IMR-90 (cell line): ENCODE data around the gene HS3ST5. TPM values are rescaled to one million over a fixed set of nuclear protein-coding genes. Genes with fewer than 3 reads are reported as not detected.

Source experiments
- ATAC-seq: fragments of 200-7000 bp; cut with Tn5 transposase; 2 replicates; pipeline ENCODE4 v1.9.1; 2020; ENCODE audit warnings: low read depth, mild to moderate bottlenecking, moderate library complexity
- BruUV-seq: library from RNA; stranded (reverse); fragments of 400-500 nt; replicated peaks from 2 replicates; lab custom pipeline; 2021; lab: Mats Ljungman, UMichigan
- CTCF ChIA-PET: fragments of 300-600 bp; formaldehyde crosslinking; extraction: SDS; loops from one replicate; lab custom pipeline; 2021; ENCODE audit warnings: antibody characterized with exemption; lab: Yijun Ruan, JAX
- POLR2A ChIA-PET: fragments of 300-600 bp; sonication (Branson Sonifier 250); formaldehyde crosslinking; loops from one replicate; lab custom pipeline; 2022; ENCODE audit warnings: antibody characterized with exemption; ENCODE audit not compliant: unreplicated experiment; lab: Charles Lee
- DNase-seq: peaks from one replicate; pipeline ENCODE4 v3.0.0; 2013
- H2AFZ ChIP-seq: replicated peaks from 2 replicates; pipeline ENCODE3; 2013; ENCODE audit warnings: low read length, mild to moderate bottlenecking; ENCODE audit not compliant: poor library complexity
- H2AK5ac ChIP-seq: 2 replicates; pipeline ENCODE4 v1.6.1; 2013; ENCODE audit warnings: low read depth, low read length, inconsistent platforms
- H2AK9ac ChIP-seq: replicated peaks from 2 replicates; pipeline ENCODE3; 2013; ENCODE audit warnings: mild to moderate bottlenecking, low read depth, low read length, moderate library complexity; ENCODE audit not compliant: poor library complexity
- H2BK120ac ChIP-seq: 2 replicates; pipeline ENCODE4 v1.6.1; 2013; ENCODE audit warnings: low read depth, low read length, inconsistent platforms
- H2BK15ac ChIP-seq: 3 replicates; pipeline ENCODE4 v1.6.1; 2013; ENCODE audit warnings: low read depth, low read length, inconsistent platforms
- H2BK20ac ChIP-seq: 2 replicates; pipeline ENCODE4 v1.6.1; 2013; ENCODE audit warnings: low read depth, mild to moderate bottlenecking, inconsistent platforms, low read length, moderate library complexity
- H2BK5ac ChIP-seq: 2 replicates; pipeline ENCODE4 v1.6.1; 2013; ENCODE audit warnings: mild to moderate bottlenecking, low read depth, low read length, inconsistent platforms; ENCODE audit not compliant: poor library complexity, severe bottlenecking
- H3K14ac ChIP-seq: replicated peaks from 2 replicates; pipeline ENCODE4 v1.6.1; 2013; ENCODE audit warnings: low read depth, low read length, inconsistent platforms
- H3K18ac ChIP-seq: 2 replicates; pipeline ENCODE4 v1.6.1; 2013; ENCODE audit warnings: low read depth, low read length, control low read depth
- H3K23ac ChIP-seq: 2 replicates; pipeline ENCODE4 v1.6.1; 2013; ENCODE audit warnings: low read depth, low read length, inconsistent platforms
- H3K27ac ChIP-seq: 2 replicates; pipeline ENCODE4 v1.5.1; 2013; ENCODE audit warnings: mild to moderate bottlenecking, control low read depth, low read length; ENCODE audit not compliant: insufficient read depth
- H3K27me3 ChIP-seq: 2 replicates; pipeline ENCODE4 v1.6.1; 2013; ENCODE audit warnings: low read length; ENCODE audit not compliant: control insufficient read depth, insufficient read depth
- H3K36me3 ChIP-seq: 2 replicates; pipeline ENCODE4 v1.6.1; 2013; ENCODE audit warnings: low read length, mixed read lengths; ENCODE audit not compliant: control insufficient read depth, insufficient read depth
- H3K4ac ChIP-seq: 2 replicates; pipeline ENCODE4 v1.6.1; 2013; ENCODE audit warnings: low read depth, low read length, inconsistent platforms
- H3K4me1 ChIP-seq: 2 replicates; pipeline ENCODE4 v1.6.1; 2013; ENCODE audit warnings: low read length, mixed read lengths; ENCODE audit not compliant: control insufficient read depth, insufficient read depth
- H3K4me2 ChIP-seq: 2 replicates; pipeline ENCODE4 v1.6.1; 2013; ENCODE audit warnings: low read depth, mild to moderate bottlenecking, control low read depth, low read length, moderate library complexity
- H3K4me3 ChIP-seq: 2 replicates; pipeline ENCODE4 v1.5.1; 2013; ENCODE audit warnings: low read depth, mild to moderate bottlenecking, control low read depth, low read length, moderate library complexity; ENCODE audit not compliant: insufficient read depth
- H3K56ac ChIP-seq: 2 replicates; pipeline ENCODE4 v1.6.1; 2013; ENCODE audit warnings: low read length, inconsistent platforms; ENCODE audit not compliant: insufficient read depth; ENCODE audit errors: extremely low read depth
- H3K79me1 ChIP-seq, 2 experiments: 2 replicates each; pipeline ENCODE4 v1.6.1; 2013; ENCODE audit warnings: low read length in 2 of 2, inconsistent platforms in 1 of 2, low read depth in 1 of 2
- H3K9ac ChIP-seq: 2 replicates; pipeline ENCODE4 v1.6.1; 2013; ENCODE audit warnings: low read depth, low read length, control low read depth
- H3K9me1 ChIP-seq: 2 replicates; pipeline ENCODE4 v1.6.1; 2013; ENCODE audit warnings: low read length, inconsistent platforms; ENCODE audit not compliant: insufficient read depth
- H3K9me3 ChIP-seq: 2 replicates; pipeline ENCODE4 v1.6.1; 2013; ENCODE audit warnings: low read length; ENCODE audit not compliant: control insufficient read depth, insufficient read depth
- H4K20me1 ChIP-seq: 2 replicates; pipeline ENCODE4 v1.6.1; 2013; ENCODE audit warnings: low read length, inconsistent platforms; ENCODE audit not compliant: insufficient read depth
- H4K5ac ChIP-seq: 2 replicates; pipeline ENCODE4 v1.6.1; 2013; ENCODE audit warnings: mild to moderate bottlenecking, low read depth, low read length, control low read depth
- H4K8ac ChIP-seq, 2 experiments: 2 replicates each; pipeline ENCODE4 v1.6.1; 2013; ENCODE audit warnings: low read depth in 2 of 2, low read length in 2 of 2, control low read depth in 1 of 2, inconsistent platforms in 1 of 2
- H4K91ac ChIP-seq: 2 replicates; pipeline ENCODE4 v1.6.1; 2013; ENCODE audit warnings: low read depth, low read length, inconsistent platforms; ENCODE audit not compliant: insufficient read depth
- BHLHE40 ChIP-seq: fragments of 150-350 bp; IDR thresholded peaks from 2 replicates; pipeline ENCODE4 v1.6.1; 2016; ENCODE audit warnings: mild to moderate bottlenecking, low read depth, low read length
- CEBPB ChIP-seq: IDR thresholded peaks from 2 replicates; pipeline ENCODE4 v1.6.1; 2012; ENCODE audit warnings: low read depth, low read length, improper control_type of control experiment
- CHD1 ChIP-seq: IDR thresholded peaks from 2 replicates; pipeline ENCODE4 v1.6.1; 2012; ENCODE audit warnings: low read depth, low read length, improper control_type of control experiment
- FOS ChIP-seq: fragments of 150-350 bp; IDR thresholded peaks from 2 replicates; pipeline ENCODE4 v1.6.1; 2016; ENCODE audit warnings: low read depth, low read length
- MAFK ChIP-seq: IDR thresholded peaks from 2 replicates; pipeline ENCODE4 v1.6.1; 2012; ENCODE audit warnings: low read depth, low read length, improper control_type of control experiment
- MAZ ChIP-seq: IDR thresholded peaks from 2 replicates; pipeline ENCODE4 v1.6.1; 2012; ENCODE audit warnings: low read depth, mild to moderate bottlenecking, low read length, improper control_type of control experiment, moderate library complexity, borderline replicate concordance
- MXI1 ChIP-seq: IDR thresholded peaks from 2 replicates; pipeline ENCODE4 v1.6.1; 2012; ENCODE audit warnings: low read depth, mild to moderate bottlenecking, low read length, moderate library complexity, borderline replicate concordance
- NFE2L2 ChIP-seq: fragments of 150-350 bp; IDR thresholded peaks from 2 replicates; pipeline ENCODE4 v1.6.1; 2016; ENCODE audit warnings: low read depth, mild to moderate bottlenecking, low read length
- RAD21 ChIP-seq: IDR thresholded peaks from 2 replicates; pipeline ENCODE4 v1.6.1; 2012; ENCODE audit warnings: low read length, improper control_type of control experiment
- RCOR1 ChIP-seq: IDR thresholded peaks from 2 replicates; pipeline ENCODE4 v1.6.1; 2012; ENCODE audit warnings: mild to moderate bottlenecking, low read length, improper control_type of control experiment; ENCODE audit not compliant: insufficient replicate concordance
- RFX5 ChIP-seq: IDR thresholded peaks from 2 replicates; pipeline ENCODE4 v1.8.0; 2012; ENCODE audit warnings: low read depth, mild to moderate bottlenecking, low read length, moderate library complexity
- SMC3 ChIP-seq: fragments of 150-350 bp; IDR thresholded peaks from 2 replicates; pipeline ENCODE4 v1.6.1; 2016; ENCODE audit warnings: low read depth, mild to moderate bottlenecking, antibody characterized with exemption, low read length, moderate library complexity
- WGBS, 2 experiments: methylation state at CpG; one replicate each; pipeline versions ENCODE4 v1.1.5 to v1.1.7; 2013; ENCODE audit warnings: missing lambda C conversion rate in 2 of 2; ENCODE audit not compliant: insufficient read length in 1 of 2; ENCODE audit errors: extremely low coverage in 2 of 2; 5-methylcytosine and 5-hydroxymethylcytosine counted together
- dilution Hi-C: fragments of 300-500 bp; cut with HindIII; formaldehyde crosslinking; loops from one replicate; pipeline ENCODE4 v1.14.3; 2018; ENCODE audit warnings: low sequenced_read_pairs; ENCODE audit not compliant: unreplicated experiment
- in situ Hi-C: fragments of 300-500 bp; cut with MboI; formaldehyde crosslinking; loops from 3 replicates; pipeline ENCODE4 v1.14.3; 2019; ENCODE audit warnings: low sequenced_read_pairs, inconsistent platforms, mixed read lengths
- intact Hi-C: fragments of 100-400 bp; cut with micrococcal nuclease; formaldehyde crosslinking; loops from 2 replicates; pipeline ENCODE4 v1.10.0; 2022
- polyA plus RNA-seq, 3 experiments: library from polyadenylated mRNA; depleted of rRNA; stranded (reverse); fragments of >200 nt; gene quantifications; 2 replicates each; pipeline ENCODE4 v1.2.3, GENCODE V29; 2012; ENCODE audit warnings: low replicate concordance in 1 of 3
- total RNA-seq: library from RNA; depleted of rRNA; stranded (reverse); fragments of >200 nt; gene quantifications from 2 replicates; pipeline ENCODE4 v1.2.3, GENCODE V29; 2012
- TF ChIP-seq, protein P1 (sequence below): conservative IDR thresholded peaks from 2 replicates; pipeline ENCODE4 v1.5.1; 2012; ENCODE audit warnings: mild to moderate bottlenecking, low read depth, low read length, improper control_type of control experiment
- TF ChIP-seq, protein P2 (sequence below): fragments of 150-350 bp; IDR thresholded peaks from 2 replicates; pipeline ENCODE4 v1.6.1; 2016; ENCODE audit warnings: low read depth, mild to moderate bottlenecking, low read length, moderate library complexity, borderline replicate concordance
- TF ChIP-seq, protein P3 (sequence below): fragments of 150-350 bp; IDR thresholded peaks from 2 replicates; pipeline ENCODE4 v1.6.1; 2017; ENCODE audit warnings: mild to moderate bottlenecking, antibody characterized with exemption, low read length, low read depth

HS3ST5 gene
- total and polyA plus RNA-seq, 2 of the 4 experiments (the other 2 are of a cell fraction): not detected

DNA sequence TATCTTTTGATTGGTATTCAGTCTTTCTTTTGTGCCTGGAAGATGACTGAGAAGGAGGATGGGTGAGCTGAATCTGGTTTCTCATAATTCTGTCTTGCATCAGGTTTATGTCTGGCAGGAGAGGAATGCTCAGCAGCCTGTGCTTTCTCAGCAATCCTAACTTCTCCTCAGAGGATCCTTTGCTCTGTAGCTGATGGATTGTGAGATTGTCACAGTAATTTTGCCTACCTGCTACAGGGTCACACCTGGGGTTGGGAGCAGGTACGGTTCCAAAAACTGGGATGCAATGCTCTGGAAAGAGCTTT lies 2.1 kb upstream of the HS3ST5 start:
- in situ Hi-C loops (no loop called here), intact Hi-C loops (loop anchor here (5.0 to 10.0 kb wide), 2 partner anchors 350 to 402 kb away; no protein-coding TSS in a partner anchor)
- POLR2A ChIA-PET: no interaction called here

More for the DNA sequence above, 2.1 kb upstream of the HS3ST5 start:
- no peak overlapping the region for H4K8ac ChIP-seq
- H3K79me1 ChIP-seq: no peaks in the 10 kb centered on the region
- no peak overlapping the region for H2AK5ac ChIP-seq
- H2BK20ac ChIP-seq: no peak overlapping the region
- TF ChIP-seq, protein P1, sequence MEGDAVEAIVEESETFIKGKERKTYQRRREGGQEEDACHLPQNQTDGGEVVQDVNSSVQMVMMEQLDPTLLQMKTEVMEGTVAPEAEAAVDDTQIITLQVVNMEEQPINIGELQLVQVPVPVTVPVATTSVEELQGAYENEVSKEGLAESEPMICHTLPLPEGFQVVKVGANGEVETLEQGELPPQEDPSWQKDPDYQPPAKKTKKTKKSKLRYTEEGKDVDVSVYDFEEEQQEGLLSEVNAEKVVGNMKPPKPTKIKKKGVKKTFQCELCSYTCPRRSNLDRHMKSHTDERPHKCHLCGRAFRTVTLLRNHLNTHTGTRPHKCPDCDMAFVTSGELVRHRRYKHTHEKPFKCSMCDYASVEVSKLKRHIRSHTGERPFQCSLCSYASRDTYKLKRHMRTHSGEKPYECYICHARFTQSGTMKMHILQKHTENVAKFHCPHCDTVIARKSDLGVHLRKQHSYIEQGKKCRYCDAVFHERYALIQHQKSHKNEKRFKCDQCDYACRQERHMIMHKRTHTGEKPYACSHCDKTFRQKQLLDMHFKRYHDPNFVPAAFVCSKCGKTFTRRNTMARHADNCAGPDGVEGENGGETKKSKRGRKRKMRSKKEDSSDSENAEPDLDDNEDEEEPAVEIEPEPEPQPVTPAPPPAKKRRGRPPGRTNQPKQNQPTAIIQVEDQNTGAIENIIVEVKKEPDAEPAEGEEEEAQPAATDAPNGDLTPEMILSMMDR: no peak
- TF ChIP-seq NFE2L2 (no peak), CEBPB (no peak), RFX5 (no peak), RAD21 (no peak), RCOR1 (no peak), BHLHE40 (no peak), SMC3 (no peak), MXI1 (no peak), FOS (no peak), MAFK (no peak), MAZ (no peak), CHD1 (no peak)
- TF ChIP-seq, protein P2, sequence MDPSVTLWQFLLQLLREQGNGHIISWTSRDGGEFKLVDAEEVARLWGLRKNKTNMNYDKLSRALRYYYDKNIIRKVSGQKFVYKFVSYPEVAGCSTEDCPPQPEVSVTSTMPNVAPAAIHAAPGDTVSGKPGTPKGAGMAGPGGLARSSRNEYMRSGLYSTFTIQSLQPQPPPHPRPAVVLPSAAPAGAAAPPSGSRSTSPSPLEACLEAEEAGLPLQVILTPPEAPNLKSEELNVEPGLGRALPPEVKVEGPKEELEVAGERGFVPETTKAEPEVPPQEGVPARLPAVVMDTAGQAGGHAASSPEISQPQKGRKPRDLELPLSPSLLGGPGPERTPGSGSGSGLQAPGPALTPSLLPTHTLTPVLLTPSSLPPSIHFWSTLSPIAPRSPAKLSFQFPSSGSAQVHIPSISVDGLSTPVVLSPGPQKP: no peak
- TF ChIP-seq, protein P3, sequence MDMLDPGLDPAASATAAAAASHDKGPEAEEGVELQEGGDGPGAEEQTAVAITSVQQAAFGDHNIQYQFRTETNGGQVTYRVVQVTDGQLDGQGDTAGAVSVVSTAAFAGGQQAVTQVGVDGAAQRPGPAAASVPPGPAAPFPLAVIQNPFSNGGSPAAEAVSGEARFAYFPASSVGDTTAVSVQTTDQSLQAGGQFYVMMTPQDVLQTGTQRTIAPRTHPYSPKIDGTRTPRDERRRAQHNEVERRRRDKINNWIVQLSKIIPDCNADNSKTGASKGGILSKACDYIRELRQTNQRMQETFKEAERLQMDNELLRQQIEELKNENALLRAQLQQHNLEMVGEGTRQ: no peak
- no peak overlapping the region for H2AK9ac ChIP-seq
- no peak overlapping the region for H3K56ac ChIP-seq
- no peak overlapping the region for H3K27ac ChIP-seq
- no peak overlapping the region for H3K4ac ChIP-seq
- no peak overlapping the region for H3K14ac ChIP-seq
- no peaks in the 10 kb centered on the region for H3K36me3 ChIP-seq
- H3K23ac ChIP-seq: no peak overlapping the region
- DNase-seq (no peak), ATAC-seq (no peak)
- CTCF ChIA-PET: interaction anchor here (0.7 kb wide), 1 partner anchor 536 kb away, joined by 3 read pairs; no protein-coding TSS in a partner anchor
- no peak overlapping the region for H2BK120ac ChIP-seq
- H2AFZ ChIP-seq: no peak overlapping the region
- no peak overlapping the region for H3K18ac ChIP-seq
- H3K9me3 ChIP-seq: no peaks in the 10 kb centered on the region
- no peak overlapping the region for H4K91ac ChIP-seq
- dilution Hi-C loops: no loop called here
- no peak overlapping the region for H3K4me2 ChIP-seq
- H3K9me1 ChIP-seq: no peaks in the 10 kb centered on the region
- H4K5ac ChIP-seq: no peak overlapping the region
- H3K9ac ChIP-seq: no peak overlapping the region
- H2BK15ac ChIP-seq: no peak overlapping the region
- no peak overlapping the region for H3K4me3 ChIP-seq
- H4K20me1 ChIP-seq: no peaks in the 10 kb centered on the region
- H2BK5ac ChIP-seq: no peak overlapping the region
- WGBS, 2 experiments: no CpG with 5 or more reads among the region's 1 CpG
- BruUV-seq: no TSS peak
- peaks cover 27% of the 10 kb centered on the region for H3K27me3 ChIP-seq
- H3K4me1 ChIP-seq: no peaks in the 10 kb centered on the region; the same call in 1 of the 2 replicates
